Measurements from ENCODE around the gene EYA4.

DNA sequence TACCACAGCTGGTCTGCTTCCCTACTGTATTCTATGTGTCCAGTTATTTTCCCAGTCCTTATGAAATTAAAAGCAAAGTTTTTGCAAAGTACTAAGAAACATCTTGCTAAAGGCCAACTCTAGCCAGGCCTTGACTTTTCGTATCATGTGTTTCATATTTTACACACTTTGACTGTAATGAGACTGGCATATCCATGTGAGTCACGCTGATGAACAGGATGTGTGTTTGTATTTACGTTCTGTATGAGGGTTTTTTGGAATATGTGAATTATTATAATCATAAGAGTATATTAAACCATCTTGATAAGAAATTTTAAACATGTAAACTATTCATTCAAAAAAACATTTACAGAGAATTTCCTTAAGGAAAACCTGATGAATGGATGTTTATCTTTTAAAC is 59.7 kb downstream of the EYA4 start:
- TF ChIP-seq, protein P1, sequence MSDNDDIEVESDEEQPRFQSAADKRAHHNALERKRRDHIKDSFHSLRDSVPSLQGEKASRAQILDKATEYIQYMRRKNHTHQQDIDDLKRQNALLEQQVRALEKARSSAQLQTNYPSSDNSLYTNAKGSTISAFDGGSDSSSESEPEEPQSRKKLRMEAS (IDR thresholded peaks at IDR 0.05; ENCODE audit: low read depth, low read length), result no peak
- no peak for TF ChIP-seq POLR2A (IDR thresholded peaks at IDR 0.05; ENCODE audit: extremely low read depth, insufficient read length)
- TF ChIP-seq, protein P2, sequence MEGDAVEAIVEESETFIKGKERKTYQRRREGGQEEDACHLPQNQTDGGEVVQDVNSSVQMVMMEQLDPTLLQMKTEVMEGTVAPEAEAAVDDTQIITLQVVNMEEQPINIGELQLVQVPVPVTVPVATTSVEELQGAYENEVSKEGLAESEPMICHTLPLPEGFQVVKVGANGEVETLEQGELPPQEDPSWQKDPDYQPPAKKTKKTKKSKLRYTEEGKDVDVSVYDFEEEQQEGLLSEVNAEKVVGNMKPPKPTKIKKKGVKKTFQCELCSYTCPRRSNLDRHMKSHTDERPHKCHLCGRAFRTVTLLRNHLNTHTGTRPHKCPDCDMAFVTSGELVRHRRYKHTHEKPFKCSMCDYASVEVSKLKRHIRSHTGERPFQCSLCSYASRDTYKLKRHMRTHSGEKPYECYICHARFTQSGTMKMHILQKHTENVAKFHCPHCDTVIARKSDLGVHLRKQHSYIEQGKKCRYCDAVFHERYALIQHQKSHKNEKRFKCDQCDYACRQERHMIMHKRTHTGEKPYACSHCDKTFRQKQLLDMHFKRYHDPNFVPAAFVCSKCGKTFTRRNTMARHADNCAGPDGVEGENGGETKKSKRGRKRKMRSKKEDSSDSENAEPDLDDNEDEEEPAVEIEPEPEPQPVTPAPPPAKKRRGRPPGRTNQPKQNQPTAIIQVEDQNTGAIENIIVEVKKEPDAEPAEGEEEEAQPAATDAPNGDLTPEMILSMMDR (IDR thresholded peaks at IDR 0.05; ENCODE audit: low read depth, low read length), result no peak
- TF ChIP-seq MYC (IDR thresholded peaks at IDR 0.05; ENCODE audit: low read depth, low read length), result no peak
